A549 (cell line): ENCODE measurements around the gene SLC6A6.

Source experiments
- CBX2 ChIP-seq: fragments of 200-600 bp; sonication (generic); IDR thresholded peaks from 2 replicates; pipeline ENCODE4 v1.6.1; 2016; ENCODE audit warnings: low read depth, mild to moderate bottlenecking, borderline replicate concordance
- CHD2 ChIP-seq: fragments of 150-350 bp; IDR thresholded peaks from 2 replicates; pipeline ENCODE4 v1.6.1; 2014; ENCODE audit warnings: low read length; ENCODE audit not compliant: partially characterized antibody
- CHD4 ChIP-seq: fragments of 200-600 bp; sonication (generic); IDR thresholded peaks from 2 replicates; pipeline ENCODE4 v1.6.1; 2016; ENCODE audit warnings: antibody characterized with exemption, mild to moderate bottlenecking, borderline replicate concordance
- EP300 ChIP-seq, 2 experiments: fragments of >200 bp; sonication (Bioruptor Twin); formaldehyde crosslinking; IDR thresholded peaks; 2 replicates in 1 of 2; 3 replicates in 1 of 2; pipeline ENCODE4 v1.6.1; 2016 to 2017
- HOXB13 ChIP-seq: fragments of 250-450 bp; sonication (Bioruptor Pico); IDR thresholded peaks from 2 replicates; pipeline ENCODE4 v1.5.0; 2020; ENCODE audit warnings: low read depth, mild to moderate bottlenecking, moderate library complexity
- MAFK ChIP-seq: fragments of 450-650 bp; IDR thresholded peaks from 2 replicates; pipeline ENCODE4 v1.6.1; 2014; ENCODE audit not compliant: partially characterized antibody
- POLR2A ChIP-seq: IDR thresholded peaks from 2 replicates; pipeline ENCODE4 v1.6.1; 2012; ENCODE audit warnings: mild to moderate bottlenecking, low read length
- RFX5 ChIP-seq: fragments of 450-650 bp; IDR thresholded peaks from 2 replicates; pipeline ENCODE4 v1.7.1; 2014; ENCODE audit warnings: antibody characterized with exemption, mild to moderate bottlenecking, moderate library complexity
- TF ChIP-seq, protein P1 (sequence below): fragments of >200 bp; sonication (Bioruptor Twin); formaldehyde crosslinking; IDR thresholded peaks from 3 replicates; pipeline ENCODE4 v1.5.1; 2016
- TF ChIP-seq, protein P2 (sequence below): fragments of 200-600 bp; sonication (generic); IDR thresholded peaks from 2 replicates; pipeline ENCODE4 v1.6.1; 2016; ENCODE audit warnings: antibody characterized with exemption, mild to moderate bottlenecking, moderate library complexity
- TF ChIP-seq, protein P3 (sequence below): IDR thresholded peaks from 2 replicates; pipeline ENCODE4 v1.6.1; 2012
- TF ChIP-seq, protein P4 (sequence below): fragments of 150-350 bp; IDR thresholded peaks from 2 replicates; pipeline ENCODE4 v1.6.1; 2014; ENCODE audit warnings: low read depth, mild to moderate bottlenecking, low read length

DNA sequence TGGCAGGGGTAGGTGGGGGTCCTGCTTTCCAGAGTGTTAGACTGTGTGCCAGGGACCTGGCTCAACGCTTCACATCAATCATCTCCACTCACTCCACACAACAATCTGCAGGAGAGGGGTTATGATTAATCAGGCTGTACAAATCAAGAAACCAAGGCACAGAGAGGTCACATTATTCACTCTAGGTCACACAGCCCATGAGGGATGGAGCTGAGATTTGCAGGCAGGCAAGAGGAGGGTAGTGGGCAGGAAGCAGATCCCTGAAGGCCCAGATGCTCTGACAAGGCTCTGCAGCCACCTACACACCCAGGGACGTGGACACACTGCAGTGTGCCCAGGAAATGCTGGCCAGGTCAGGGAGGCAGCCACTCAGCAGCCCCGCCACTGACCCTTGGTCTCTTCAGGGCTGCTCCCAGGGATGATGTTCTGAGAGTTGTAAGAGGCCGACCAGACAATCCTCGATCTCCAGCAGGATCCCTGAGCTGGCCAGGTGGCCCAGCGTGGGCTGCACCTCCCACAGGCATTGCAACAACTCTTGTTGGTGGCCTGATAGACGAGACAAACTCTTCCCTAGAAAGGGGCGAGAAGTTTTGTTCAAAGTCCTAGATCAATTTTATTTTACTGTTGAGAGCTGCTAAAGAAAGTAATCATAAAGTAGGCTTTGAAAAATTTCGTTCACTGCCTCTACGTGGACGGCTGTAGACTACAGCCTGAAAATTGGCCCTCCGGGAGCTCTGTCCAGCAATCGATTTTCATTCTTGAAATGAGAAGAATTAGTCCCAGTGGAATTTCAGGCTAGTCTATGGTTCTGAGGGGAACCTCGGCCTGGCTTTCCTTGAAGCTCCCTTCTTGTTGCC is 4.2 kb upstream of the SLC6A6 start:
- TF ChIP-seq CHD2 (no peak), CHD4 (no peak), EP300 (IDR thresholded peaks at IDR 0.05) (no peak), POLR2A (no peak), HOXB13 (CRISPR knock-in tag) (no peak), MAFK (no peak), RFX5 (no peak), CBX2 (no peak)
- TF ChIP-seq, protein P1, sequence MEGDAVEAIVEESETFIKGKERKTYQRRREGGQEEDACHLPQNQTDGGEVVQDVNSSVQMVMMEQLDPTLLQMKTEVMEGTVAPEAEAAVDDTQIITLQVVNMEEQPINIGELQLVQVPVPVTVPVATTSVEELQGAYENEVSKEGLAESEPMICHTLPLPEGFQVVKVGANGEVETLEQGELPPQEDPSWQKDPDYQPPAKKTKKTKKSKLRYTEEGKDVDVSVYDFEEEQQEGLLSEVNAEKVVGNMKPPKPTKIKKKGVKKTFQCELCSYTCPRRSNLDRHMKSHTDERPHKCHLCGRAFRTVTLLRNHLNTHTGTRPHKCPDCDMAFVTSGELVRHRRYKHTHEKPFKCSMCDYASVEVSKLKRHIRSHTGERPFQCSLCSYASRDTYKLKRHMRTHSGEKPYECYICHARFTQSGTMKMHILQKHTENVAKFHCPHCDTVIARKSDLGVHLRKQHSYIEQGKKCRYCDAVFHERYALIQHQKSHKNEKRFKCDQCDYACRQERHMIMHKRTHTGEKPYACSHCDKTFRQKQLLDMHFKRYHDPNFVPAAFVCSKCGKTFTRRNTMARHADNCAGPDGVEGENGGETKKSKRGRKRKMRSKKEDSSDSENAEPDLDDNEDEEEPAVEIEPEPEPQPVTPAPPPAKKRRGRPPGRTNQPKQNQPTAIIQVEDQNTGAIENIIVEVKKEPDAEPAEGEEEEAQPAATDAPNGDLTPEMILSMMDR = no peak
- TF ChIP-seq, protein P2, sequence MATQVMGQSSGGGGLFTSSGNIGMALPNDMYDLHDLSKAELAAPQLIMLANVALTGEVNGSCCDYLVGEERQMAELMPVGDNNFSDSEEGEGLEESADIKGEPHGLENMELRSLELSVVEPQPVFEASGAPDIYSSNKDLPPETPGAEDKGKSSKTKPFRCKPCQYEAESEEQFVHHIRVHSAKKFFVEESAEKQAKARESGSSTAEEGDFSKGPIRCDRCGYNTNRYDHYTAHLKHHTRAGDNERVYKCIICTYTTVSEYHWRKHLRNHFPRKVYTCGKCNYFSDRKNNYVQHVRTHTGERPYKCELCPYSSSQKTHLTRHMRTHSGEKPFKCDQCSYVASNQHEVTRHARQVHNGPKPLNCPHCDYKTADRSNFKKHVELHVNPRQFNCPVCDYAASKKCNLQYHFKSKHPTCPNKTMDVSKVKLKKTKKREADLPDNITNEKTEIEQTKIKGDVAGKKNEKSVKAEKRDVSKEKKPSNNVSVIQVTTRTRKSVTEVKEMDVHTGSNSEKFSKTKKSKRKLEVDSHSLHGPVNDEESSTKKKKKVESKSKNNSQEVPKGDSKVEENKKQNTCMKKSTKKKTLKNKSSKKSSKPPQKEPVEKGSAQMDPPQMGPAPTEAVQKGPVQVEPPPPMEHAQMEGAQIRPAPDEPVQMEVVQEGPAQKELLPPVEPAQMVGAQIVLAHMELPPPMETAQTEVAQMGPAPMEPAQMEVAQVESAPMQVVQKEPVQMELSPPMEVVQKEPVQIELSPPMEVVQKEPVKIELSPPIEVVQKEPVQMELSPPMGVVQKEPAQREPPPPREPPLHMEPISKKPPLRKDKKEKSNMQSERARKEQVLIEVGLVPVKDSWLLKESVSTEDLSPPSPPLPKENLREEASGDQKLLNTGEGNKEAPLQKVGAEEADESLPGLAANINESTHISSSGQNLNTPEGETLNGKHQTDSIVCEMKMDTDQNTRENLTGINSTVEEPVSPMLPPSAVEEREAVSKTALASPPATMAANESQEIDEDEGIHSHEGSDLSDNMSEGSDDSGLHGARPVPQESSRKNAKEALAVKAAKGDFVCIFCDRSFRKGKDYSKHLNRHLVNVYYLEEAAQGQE = no peak
- TF ChIP-seq, protein P3, sequence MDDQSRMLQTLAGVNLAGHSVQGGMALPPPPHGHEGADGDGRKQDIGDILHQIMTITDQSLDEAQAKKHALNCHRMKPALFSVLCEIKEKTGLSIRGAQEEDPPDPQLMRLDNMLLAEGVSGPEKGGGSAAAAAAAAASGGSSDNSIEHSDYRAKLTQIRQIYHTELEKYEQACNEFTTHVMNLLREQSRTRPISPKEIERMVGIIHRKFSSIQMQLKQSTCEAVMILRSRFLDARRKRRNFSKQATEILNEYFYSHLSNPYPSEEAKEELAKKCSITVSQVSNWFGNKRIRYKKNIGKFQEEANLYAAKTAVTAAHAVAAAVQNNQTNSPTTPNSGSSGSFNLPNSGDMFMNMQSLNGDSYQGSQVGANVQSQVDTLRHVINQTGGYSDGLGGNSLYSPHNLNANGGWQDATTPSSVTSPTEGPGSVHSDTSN = no peak
- TF ChIP-seq, protein P4, sequence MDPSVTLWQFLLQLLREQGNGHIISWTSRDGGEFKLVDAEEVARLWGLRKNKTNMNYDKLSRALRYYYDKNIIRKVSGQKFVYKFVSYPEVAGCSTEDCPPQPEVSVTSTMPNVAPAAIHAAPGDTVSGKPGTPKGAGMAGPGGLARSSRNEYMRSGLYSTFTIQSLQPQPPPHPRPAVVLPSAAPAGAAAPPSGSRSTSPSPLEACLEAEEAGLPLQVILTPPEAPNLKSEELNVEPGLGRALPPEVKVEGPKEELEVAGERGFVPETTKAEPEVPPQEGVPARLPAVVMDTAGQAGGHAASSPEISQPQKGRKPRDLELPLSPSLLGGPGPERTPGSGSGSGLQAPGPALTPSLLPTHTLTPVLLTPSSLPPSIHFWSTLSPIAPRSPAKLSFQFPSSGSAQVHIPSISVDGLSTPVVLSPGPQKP = no peak
